NCI-H524 treated with DMSO at 0.1 percent for 48 hours (cell line): ENCODE measurements around the gene GAN.
A peak's percentile ranks its signal among the peaks of the same experiment; 100 is the strongest.

Experiments
- DNase-seq: peaks from one replicate; lab custom pipeline; 2025; lab: John Stamatoyannopoulos, UW

GAN gene

GRCh38 chr16:81353895-81354294, 39.1 kb downstream of the GAN start:
- DNase-seq: no peak

GRCh38 chr16:81357711-81358260, 43.0 kb downstream of the GAN start:
- DNase-seq: no peak

- DNase-seq: no peak
These were observed 44.1 kb downstream of the GAN start for GRCh38 chr16:81358860-81359259.

- DNase-seq: no peak
These were observed 45.4 kb downstream of the GAN start for GRCh38 chr16:81360135-81360534.

GRCh38 chr16:81365731-81366130, 51.0 kb downstream of the GAN start:
- DNase-seq: no peak

GRCh38 chr16:81366316-81366932, 51.7 kb downstream of the GAN start:
- peak; percentile 13 for DNase-seq

- DNase-seq: no peak
These were observed 53.1 kb downstream of the GAN start for GRCh38 chr16:81367821-81368220.

- no peak for DNase-seq
These were observed 55.2 kb downstream of the GAN start for GRCh38 chr16:81369888-81370504.

GRCh38 chr16:81371106-81371505, 56.3 kb downstream of the GAN start:
- no peak for DNase-seq

- DNase-seq: no peak
These were observed 59.8 kb downstream of the GAN start for GRCh38 chr16:81374550-81374949.

- no peak for DNase-seq
These were observed 62.1 kb downstream of the GAN start for GRCh38 chr16:81376880-81377279.

GRCh38 chr16:81378049-81378448, 63.3 kb downstream of the GAN start:
- DNase-seq: no peak

GRCh38 chr16:81380932-81381331, 66.2 kb downstream of the GAN start:
- DNase-seq: no peak

- no peak for DNase-seq
These were observed 69.2 kb downstream of the GAN start for GRCh38 chr16:81384006-81384405.

- no peak for DNase-seq
These were observed 70.4 kb downstream of the GAN start for GRCh38 chr16:81385031-81385756.

GRCh38 chr16:81388357-81388756, 73.6 kb downstream of the GAN start:
- no peak for DNase-seq

GRCh38 chr16:81390840-81391239, 76.1 kb downstream of the GAN start:
- DNase-seq: no peak

GRCh38 chr16:81392011-81392410, 77.2 kb downstream of the GAN start:
- no peak for DNase-seq

GRCh38 chr16:81394416-81394815, 79.7 kb downstream of the GAN start:
- no peak for DNase-seq

GRCh38 chr16:81394966-81395655, 80.3 kb downstream of the GAN start:
- no peak for DNase-seq

GRCh38 chr16:81397058-81397878, 82.5 kb downstream of the GAN start:
- DNase-seq: no peak
